ENCODE results near the gene SENP1. TPM values are rescaled to one million over a fixed set of nuclear protein-coding genes. Genes with fewer than 3 reads are reported as not detected.

The SENP1 gene
- total RNA-seq, 1 donor from 2014 or later = 32.0 TPM

DNA sequence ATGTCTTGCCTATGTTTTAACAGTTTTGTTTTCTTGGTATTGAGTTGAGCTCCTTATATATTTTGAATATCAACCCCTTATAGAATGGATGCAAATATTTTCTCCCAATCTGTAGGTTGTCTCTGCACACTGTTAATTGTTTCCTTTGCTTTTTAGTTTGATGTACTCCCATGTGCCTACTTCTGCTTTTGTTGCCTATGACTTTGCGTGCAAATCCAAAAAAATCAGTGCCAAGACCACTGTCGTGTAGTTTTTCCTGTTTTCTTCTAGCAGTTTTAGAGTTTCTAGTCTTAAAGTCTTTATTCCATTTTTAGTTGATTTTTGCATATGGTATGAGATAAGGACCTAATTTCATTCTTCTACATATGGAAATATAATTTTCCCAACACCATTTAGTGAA lies 28.8 kb downstream of the SENP1 start:
- Mint-ChIP-seq H3K27me3 (no peaks in the 10 kb centered on the region), H3K4me3 (no peak overlapping the region), H3K9me3 (no peaks in the 10 kb centered on the region), H3K36me3 (peaks cover 36% of the 10 kb centered on the region), H3K27ac (no peak overlapping the region), H3K4me1 (ENCODE audit: unreplicated experiment) (no peaks in the 10 kb centered on the region)
- no peak for DNase-seq (ENCODE audit: extremely low spot score, unreplicated experiment)
- TF ChIP-seq, protein P1, sequence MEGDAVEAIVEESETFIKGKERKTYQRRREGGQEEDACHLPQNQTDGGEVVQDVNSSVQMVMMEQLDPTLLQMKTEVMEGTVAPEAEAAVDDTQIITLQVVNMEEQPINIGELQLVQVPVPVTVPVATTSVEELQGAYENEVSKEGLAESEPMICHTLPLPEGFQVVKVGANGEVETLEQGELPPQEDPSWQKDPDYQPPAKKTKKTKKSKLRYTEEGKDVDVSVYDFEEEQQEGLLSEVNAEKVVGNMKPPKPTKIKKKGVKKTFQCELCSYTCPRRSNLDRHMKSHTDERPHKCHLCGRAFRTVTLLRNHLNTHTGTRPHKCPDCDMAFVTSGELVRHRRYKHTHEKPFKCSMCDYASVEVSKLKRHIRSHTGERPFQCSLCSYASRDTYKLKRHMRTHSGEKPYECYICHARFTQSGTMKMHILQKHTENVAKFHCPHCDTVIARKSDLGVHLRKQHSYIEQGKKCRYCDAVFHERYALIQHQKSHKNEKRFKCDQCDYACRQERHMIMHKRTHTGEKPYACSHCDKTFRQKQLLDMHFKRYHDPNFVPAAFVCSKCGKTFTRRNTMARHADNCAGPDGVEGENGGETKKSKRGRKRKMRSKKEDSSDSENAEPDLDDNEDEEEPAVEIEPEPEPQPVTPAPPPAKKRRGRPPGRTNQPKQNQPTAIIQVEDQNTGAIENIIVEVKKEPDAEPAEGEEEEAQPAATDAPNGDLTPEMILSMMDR (conservative IDR thresholded peaks at IDR 0.05) = no peak

DNA sequence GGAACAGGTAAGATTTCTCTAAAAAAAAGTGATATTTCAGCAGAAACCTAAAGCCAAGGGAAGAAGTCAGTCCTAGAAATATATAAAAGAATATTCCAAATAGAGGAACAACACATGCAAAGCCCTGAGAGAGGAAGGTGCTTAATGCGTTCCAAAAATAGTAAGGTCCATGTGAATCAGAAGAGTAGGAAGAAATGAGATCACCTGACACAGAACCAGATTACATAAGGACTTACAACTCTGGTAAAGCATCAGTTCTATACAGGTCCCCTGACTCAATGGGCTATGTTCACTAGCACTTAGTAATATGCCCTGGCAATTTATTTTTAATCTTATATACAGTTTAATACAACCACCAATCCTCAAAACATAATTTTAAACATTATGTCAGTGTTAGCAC lies 30.0 kb downstream of the SENP1 start:
- no peak for DNase-seq (ENCODE audit: extremely low spot score, unreplicated experiment)
- no peak overlapping the region for H3K4me3 Mint-ChIP-seq
- H3K9me3 Mint-ChIP-seq = no peaks in the 10 kb centered on the region
- H3K27me3 Mint-ChIP-seq = no peaks in the 10 kb centered on the region
- peaks cover 39% of the 10 kb centered on the region for H3K36me3 Mint-ChIP-seq
- no peak overlapping the region for H3K27ac Mint-ChIP-seq
- H3K4me1 Mint-ChIP-seq (ENCODE audit: unreplicated experiment) = no peaks in the 10 kb centered on the region
- TF ChIP-seq, protein P1 (conservative IDR thresholded peaks at IDR 0.05) = no peak

DNA sequence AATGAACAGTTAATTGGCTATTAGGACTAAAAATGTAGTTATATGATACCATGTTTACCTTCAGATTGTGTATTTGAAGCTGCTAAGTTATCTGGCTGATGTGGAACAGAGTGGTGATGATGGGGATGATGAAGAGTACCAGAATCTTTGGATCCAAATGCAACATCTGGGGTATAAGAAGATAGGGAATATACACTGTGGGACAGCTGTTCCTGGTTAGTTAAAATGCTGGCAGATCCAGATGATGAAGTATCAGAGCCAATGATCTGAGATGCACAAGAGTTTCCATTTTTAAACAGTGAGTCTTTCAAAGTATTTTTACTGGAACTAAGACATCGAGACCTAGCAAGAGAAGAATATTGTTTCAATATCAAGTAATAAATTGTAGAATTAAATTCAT lies 31.6 kb downstream of the SENP1 start:
- DNase-seq (ENCODE audit: extremely low spot score, unreplicated experiment) = no peak
- Mint-ChIP-seq H3K4me1 (ENCODE audit: unreplicated experiment) (no peaks in the 10 kb centered on the region), H3K36me3 (peaks cover 43% of the 10 kb centered on the region), H3K9me3 (no peaks in the 10 kb centered on the region), H3K27me3 (no peaks in the 10 kb centered on the region), H3K4me3 (no peak overlapping the region), H3K27ac (no peak overlapping the region)
- TF ChIP-seq, protein P1 (conservative IDR thresholded peaks at IDR 0.05) = no peak

DNA sequence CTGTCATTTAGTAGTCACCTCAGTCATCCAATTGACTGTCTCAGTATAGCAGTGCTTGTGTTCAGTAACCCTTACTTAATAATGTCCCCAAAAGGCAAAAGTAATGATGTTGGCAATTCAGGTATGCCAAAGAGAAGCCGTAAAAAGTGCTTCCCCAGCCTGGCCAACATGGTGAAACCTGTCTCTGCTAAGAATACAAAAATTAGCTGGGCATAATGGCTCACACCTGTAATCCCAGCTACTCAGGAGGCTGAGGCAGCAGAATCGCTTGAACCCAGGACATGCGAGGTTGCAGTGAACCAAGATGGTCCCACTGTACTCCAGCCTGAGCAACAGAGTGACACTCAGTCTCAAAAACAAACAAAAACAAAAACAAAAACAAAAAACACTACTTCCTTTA lies 33.6 kb downstream of the SENP1 start:
- peaks cover 39% of the 10 kb centered on the region for H3K36me3 Mint-ChIP-seq
- H3K27me3 Mint-ChIP-seq = no peaks in the 10 kb centered on the region
- no peak overlapping the region for H3K27ac Mint-ChIP-seq
- no peak for DNase-seq (ENCODE audit: extremely low spot score, unreplicated experiment)
- H3K4me3 Mint-ChIP-seq = no peak overlapping the region
- TF ChIP-seq, protein P1 (conservative IDR thresholded peaks at IDR 0.05) = no peak
- H3K9me3 Mint-ChIP-seq = no peaks in the 10 kb centered on the region
- no peaks in the 10 kb centered on the region for H3K4me1 Mint-ChIP-seq (ENCODE audit: unreplicated experiment)

DNA sequence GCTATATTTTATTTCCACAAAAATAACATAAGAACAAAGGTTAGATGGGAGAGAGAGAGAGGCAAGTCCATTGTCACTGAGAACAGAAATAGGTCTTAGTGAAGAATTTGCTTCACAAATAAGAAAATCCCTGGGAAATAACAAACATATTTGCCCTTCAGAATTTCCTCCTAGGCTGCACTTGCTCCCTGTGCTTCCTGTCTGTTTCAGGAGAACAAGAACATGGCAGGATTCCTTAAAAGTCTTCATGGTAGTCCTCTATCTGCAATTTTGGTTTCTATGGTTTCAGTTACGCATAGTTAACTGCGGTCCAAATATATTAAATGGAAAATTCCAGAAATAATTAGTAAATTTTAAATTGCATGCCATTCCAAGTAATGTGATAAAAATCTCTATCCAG lies 34.1 kb downstream of the SENP1 start:
- H3K4me3 Mint-ChIP-seq = no peak overlapping the region
- H3K9me3 Mint-ChIP-seq = no peaks in the 10 kb centered on the region
- H3K36me3 Mint-ChIP-seq = peaks cover 38% of the 10 kb centered on the region
- H3K27ac Mint-ChIP-seq = no peak overlapping the region
- H3K4me1 Mint-ChIP-seq (ENCODE audit: unreplicated experiment) = no peaks in the 10 kb centered on the region
- no peaks in the 10 kb centered on the region for H3K27me3 Mint-ChIP-seq
- TF ChIP-seq, protein P1 (conservative IDR thresholded peaks at IDR 0.05) = no peak
- DNase-seq (ENCODE audit: extremely low spot score, unreplicated experiment) = no peak

DNA sequence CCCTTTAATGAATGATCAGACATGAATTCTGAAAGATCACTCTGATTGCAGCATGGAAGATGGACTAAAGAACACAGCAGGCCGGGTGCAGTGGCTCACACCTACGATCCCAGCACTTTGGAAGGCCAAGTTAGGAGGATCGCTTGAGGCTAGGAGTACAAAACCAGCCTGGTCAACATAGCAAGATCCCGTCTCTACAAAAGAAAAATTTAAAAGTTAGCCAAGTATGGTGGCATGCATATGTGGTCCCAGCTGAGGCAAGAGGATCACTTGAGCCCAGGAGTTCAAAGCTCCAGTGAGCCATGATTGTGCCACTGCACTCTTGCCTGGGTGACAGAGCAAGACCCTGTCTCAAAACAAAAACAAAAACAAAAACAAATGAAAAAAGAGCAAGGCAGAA lies 35.1 kb downstream of the SENP1 start:
- no peak overlapping the region for H3K27ac Mint-ChIP-seq
- H3K9me3 Mint-ChIP-seq = no peaks in the 10 kb centered on the region
- TF ChIP-seq, protein P1 (conservative IDR thresholded peaks at IDR 0.05) = no peak
- H3K4me1 Mint-ChIP-seq (ENCODE audit: unreplicated experiment) = no peaks in the 10 kb centered on the region
- DNase-seq (ENCODE audit: extremely low spot score, unreplicated experiment) = no peak
- no peak overlapping the region for H3K4me3 Mint-ChIP-seq
- H3K36me3 Mint-ChIP-seq = peaks cover 37% of the 10 kb centered on the region
- no peaks in the 10 kb centered on the region for H3K27me3 Mint-ChIP-seq

Measured in type B pancreatic cell (in vitro differentiated cells).